NCI-H524 treated with DMSO at 0.1 percent for 48 hours (cell line): Measurements from ENCODE around the gene POU3F2.

Experiments
- DNase-seq: peaks from one replicate; lab custom pipeline; 2025; lab: John Stamatoyannopoulos, UW

The POU3F2 gene

DNA sequence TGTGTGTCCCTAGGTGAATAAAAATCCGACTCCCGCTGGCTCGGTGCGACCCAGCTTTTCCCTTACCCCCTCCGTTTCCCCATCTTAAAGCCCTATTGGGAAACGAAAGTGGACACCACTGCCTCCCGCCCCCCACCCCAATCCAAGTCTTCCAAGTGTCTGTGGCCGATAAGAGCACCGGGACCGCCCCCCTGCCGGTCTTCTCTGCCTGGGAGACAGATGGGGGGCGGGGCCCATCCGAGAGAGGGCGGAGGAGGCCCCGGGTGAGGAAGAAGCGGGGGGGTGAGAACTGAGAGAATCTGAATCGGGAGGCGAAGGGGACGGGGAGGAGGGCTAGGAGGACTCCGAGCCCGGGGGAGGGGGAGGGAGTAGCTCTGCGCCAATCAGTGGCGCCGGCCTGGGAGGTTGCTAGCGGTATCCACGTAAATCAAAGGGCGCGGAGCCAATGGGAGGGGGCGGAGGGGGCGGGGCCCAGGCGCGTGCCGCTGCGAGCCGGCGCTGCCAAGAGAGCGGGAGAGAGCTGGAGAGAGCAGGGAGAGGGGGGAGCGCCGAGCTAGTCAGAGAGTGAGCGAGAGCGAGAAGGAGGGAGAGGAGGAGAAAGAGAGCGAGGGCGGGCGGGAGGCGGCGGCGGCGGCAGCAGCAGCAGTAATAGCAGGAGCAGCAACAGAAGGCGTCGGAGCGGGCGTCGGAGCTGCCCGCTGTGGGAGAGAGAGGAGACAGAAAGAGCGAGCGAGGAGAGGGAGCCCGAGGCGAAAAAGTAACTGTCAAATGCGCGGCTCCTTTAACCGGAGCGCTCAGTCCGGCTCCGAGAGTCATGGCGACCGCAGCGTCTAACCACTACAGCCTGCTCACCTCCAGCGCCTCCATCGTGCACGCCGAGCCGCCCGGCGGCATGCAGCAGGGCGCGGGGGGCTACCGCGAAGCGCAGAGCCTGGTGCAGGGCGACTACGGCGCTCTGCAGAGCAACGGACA is at the start of gene POU3F2:
Gene POU3F2 (plus strand): TSS at position 515 of the 972 bp plus-strand sequence. CDS start 300 bp downstream, at position 815.
- DNase-seq, result peak; percentile 93

DNA sequence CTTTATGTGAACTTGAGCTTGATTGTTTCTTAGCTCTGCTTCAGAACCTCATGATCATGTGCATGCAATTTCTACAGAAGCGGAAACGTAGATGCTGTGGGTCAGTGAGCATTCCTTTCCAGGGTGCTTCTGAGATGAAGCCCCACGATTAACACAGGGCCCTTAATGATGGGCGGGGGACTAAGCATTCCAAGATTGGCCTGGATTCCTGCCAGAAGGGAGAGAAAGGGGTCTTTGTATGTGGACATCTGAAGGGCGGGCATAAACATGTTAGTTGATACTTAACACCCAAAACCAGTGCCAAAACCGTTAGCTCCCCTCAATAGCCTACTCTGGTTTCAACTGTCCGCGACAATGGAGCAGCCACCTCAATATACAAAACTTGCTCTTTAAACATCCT is 46.9 kb upstream of the POU3F2 start:
- no peak for DNase-seq

DNA sequence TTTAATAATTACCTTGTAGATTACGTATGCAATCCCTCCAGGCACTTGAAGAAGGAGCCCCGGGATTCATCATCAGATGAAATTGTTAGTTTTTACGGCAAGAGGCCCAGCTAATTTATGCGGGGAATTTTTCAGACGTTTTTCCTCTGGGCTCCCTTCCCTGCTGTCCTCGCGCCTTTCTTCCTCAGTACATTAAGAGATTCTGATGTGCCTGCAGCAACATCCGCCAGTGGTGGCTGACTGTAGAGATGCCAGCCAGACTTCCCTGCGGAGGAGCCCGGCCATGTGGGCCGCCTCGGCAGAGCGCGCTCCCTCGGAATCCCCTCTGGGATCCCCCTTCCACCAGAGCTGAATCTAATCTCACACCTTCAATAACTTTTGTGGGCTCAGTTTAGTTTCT is 46.4 kb upstream of the POU3F2 start:
- DNase-seq, result no peak

DNA sequence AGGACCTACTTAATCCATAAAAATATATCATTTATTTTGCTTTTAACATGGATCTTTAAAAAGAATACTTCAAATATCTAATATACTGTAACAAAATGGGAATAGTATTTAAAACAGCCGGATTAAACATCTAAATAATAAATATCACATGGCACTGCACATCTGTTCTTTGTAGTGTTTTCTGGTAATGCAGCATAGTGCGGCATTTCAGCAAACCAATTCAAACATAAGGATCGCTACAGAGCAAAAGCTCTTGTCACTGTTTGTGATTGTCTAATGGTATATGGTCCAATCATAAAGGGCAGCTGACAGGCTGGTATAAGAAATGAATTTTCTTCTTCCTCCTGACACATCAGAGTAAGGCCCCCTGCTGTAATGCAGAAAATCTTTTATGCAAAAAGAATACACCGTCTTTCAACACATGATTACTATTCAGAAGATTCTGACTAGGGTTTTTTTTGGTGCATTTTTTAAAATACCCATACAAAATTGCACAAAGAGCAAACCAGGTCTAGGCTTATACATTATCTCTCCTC is 40.0 kb upstream of the POU3F2 start:
- no peak for DNase-seq

DNA sequence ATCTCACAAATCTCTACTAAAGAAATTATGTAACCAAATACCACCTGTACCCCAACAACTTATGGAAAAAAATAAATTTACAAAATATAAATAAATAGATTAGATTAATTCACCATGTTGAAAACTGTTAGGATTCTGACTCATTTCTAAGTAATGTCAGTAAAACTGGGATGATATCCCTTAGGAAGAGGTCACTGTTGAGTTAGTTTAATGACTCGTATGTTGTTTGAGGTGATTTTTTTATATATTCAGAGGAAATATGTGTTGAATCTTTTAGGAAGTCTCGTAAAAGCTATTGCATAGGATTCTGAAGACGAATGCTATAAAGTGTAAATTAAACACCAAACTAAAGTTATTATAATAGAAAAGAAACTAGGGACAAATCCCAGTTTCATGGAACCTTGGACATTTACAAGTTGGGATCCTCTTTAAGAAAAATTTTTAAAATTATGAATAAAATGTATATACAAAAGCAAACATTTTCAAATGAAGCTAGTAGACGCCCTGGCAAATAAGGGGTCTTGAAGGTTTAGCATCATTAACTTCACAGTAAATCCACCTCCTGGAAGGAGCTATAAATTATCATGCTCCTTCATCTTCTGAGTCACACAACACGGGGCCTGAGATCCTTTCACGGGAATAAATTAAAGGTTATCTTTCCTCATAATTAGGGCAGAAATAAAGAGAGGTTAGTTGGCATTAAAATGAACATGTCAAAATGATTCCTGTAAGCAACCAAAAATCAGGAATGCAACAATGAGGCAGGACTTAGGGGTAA is 37.0 kb upstream of the POU3F2 start:
- DNase-seq, result no peak

DNA sequence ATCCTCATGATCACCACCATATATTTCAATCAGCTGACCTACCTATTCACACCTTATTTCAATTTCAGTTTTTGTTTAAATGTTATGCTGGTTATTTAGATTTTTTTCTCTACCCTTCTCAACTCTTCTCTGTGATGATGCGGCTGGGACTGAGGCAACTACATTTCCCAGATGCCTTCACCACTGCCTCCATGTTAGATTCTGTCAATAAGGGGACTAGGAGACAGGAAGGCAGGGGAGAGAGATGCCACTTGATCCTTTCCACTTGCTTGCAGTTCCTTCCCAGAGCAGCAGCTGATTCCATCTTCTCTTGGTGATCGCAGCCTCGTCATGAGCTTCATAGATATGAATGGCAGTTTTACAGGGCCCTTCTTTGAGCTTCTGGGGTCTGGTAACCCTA is 33.5 kb upstream of the POU3F2 start:
- no peak for DNase-seq

- DNase-seq, result no peak
Observed at GRCh38 chr6:98808541-98809210, 25.7 kb upstream of the POU3F2 start.

- no peak for DNase-seq
Observed at GRCh38 chr6:98812220-98812619, 22.2 kb upstream of the POU3F2 start.

- DNase-seq, result no peak
Observed at GRCh38 chr6:98816799-98817198, 17.6 kb upstream of the POU3F2 start.

GRCh38 chr6:98821756-98822405 is 12.5 kb upstream of the POU3F2 start:
- no peak for DNase-seq

DNA sequence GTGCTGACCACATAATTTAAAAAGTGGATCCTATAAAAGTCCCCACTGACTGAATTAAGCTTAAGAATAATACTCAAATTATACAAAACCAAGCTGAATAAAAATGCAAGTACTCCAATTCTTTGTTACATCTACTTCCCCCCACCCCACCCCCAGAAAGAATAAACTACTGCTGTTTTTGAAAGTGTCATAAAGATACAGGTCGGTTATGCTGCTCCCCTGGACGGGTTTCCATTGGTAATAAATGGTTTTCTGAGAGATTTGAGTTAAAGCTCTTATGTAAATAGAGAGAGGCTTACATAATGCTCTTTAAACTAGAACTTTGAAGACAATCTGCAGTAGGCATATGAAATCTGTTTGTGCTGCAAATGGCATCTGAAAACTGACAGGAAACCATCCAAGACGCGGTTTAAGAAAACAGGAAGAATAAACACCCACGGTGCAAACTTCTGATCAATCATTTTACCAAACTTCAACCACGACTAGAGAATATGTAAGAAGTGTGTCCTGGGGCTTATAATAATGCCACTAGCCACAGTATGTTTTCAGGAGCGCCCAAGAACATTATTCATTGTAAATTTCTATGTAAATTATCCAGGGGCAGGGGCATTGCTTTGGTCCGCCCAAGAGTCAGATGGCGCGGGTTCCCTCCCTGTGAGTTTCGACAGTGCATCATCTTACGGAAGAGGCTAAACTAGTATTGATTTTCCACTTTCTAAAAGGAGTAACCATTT is 10.8 kb upstream of the POU3F2 start:
- no peak for DNase-seq

DNA sequence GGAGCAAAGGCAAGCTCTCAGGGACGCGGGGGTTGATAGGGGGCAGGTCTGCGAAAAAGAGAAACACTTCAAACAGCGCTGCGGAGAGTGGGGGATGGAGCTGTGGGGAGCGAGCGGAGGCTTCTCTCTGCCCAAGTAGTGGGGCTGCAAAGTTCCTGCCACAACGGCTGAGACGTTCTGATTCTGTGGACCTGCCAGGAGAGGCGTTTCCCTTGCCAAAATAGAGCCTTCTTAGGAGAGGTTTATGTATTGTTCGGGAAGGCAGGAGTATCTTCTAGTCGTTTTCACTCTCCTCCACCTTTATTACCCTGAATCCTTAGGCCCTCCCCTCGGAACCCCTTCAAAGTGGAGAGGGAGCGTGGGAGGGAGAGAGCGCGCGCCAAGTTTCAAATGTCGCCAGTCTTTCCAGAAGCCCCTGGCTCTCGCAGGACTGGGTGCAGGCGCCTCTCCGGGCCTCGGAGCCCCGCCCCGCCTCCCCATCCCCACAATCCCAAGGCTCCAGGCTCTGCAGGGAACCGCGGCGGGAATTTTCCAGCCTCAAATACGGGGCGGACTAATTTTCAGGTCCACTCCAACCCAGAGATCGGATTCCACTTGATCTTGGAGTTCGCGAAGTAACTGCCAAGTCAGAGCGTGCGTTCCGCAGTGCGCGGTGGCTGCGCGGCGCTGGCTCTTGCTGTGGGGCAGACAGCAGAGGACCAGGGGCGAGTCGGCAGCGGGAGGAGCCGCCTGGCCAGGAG is 10.0 kb upstream of the POU3F2 start:
- DNase-seq, result no peak

GRCh38 chr6:98824902-98825599 is 9.3 kb upstream of the POU3F2 start:
- DNase-seq, result no peak

DNA sequence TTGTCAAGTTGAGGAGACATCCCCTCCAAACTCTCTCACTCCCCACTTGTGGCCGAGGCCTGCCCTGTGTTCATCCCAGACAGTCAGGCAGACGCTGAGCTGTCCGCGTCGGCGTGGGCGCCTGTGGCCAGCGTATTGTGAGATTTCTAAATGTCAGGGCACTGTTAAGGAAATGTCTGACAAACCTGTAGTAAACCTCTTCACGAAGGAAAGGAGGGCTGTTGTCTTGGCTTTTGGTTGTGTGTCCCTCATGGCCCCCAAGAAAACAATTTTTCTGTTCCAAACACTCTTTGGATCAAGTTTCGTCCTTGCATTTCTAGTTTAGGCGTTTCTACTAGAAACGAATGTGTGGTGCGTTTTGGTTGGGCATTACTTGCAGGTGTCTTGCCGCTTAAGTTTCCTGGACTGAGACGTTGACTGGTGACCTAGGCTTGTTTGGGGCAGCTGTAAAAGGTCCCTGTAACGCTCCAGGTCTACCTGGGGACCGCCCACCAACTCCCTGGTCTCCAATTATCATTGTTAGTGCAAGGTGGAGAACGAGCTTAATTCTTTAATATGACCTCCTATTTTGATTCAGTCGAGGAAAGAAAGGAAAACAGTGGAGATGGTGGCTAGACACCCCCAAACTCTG is 8.7 kb upstream of the POU3F2 start:
- DNase-seq, result no peak

DNA sequence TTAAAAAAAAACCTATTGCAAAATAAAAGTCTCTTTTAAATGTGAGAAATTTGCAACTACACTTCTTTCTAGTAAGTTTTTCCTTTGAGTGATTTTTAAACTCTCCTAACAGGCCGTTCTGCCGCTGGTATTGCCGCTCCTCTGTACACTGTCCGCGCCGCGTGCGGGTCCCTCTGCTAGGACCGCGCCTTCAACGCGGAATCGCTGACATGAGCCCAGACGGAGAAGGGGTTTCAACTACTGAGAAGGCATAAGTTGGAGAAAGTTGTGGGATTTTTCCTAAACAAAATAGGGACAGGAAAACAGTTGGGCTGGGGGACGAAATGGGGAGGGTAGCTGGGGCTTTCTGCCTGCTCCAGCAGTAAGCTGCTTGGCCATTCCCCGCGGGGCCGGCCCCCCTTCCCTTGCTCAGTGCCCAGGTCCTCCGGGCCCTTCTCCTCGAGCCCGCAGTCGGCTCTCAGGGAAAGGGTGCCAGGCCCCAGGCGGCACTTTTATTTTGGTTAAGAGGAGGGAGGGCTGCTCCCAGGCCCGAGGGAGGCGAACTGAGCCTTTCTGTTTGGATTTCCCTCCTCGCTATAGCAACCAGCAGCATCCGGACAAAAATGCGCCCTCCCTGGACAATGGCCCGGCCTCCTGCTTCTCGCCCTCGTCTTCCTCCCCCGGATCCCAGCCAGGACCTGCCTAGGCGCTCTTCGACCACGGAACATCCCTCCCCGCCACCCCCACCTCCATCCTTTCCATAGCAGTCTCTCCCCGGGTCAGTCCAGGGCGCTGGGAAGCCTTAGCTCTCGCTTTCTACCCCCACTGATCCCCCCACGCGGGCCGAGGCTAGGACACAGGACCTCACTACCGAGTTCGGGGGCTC is 6.8 kb upstream of the POU3F2 start:
- DNase-seq, result no peak

DNA sequence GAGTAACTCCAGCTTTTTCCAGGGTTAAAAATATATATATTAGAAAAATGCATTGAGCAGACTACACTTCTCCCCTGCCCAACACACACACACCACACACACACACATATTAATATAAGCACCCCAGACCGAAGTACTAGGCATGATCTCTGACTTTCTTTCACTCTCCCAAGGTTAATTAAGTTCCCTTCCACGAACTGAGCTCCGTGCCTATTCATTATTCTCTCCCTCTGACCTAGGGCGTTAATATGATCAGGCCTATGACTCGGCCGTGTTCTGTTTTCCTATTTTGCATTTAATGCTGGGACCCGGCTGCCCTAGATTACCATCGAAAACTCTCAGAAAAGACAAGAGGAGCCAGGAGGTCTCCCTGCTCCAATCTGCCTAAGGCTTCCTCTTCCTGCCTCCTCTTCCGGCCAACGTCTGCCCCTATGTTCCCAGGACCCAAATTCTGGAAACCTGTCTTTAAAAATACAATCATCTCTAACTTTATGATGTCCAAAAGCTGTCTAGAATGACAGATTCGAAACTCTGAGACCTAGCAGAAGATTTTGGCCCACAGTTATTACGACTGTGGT is 6.1 kb upstream of the POU3F2 start:
- no peak for DNase-seq

- DNase-seq, result no peak
Observed at GRCh38 chr6:98828941-98829411, 5.4 kb upstream of the POU3F2 start.

DNA sequence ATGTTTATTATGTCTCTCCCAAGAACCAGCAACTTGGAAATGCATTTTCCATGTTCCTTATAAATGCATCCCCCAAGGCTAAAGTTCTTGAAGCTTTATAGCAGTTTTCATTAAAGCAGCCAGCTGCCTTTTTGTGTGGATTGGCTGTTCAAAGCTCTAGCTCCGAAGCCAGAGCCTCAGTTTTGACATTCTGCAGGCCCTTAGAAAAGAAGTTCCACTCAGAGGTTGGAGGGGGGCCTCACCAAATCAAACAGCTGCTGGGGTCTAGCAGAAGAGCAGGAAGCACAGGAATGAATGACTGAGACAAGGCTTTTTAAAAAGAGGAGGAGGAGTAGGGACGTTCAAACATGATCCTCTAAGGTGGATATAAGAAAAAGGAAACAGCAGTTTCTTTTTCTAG is 4.2 kb upstream of the POU3F2 start:
- DNase-seq, result no peak
